H1 (cell line): ENCODE measurements around the gene ADM5. TPM values are rescaled to one million over a fixed set of nuclear protein-coding genes. Genes with fewer than 3 reads are reported as not detected.

ENCODE experiments used
- CTCF ChIA-PET: fragments of 300-600 bp; sonication (Branson Sonifier 250); formaldehyde crosslinking; loops from one replicate; lab custom pipeline; 2021; ENCODE audit not compliant: partially characterized antibody; lab: Charles Lee
- POLR2A ChIA-PET: fragments of 300-600 bp; sonication (Branson Sonifier 250); formaldehyde crosslinking; loops from one replicate; lab custom pipeline; 2021; ENCODE audit warnings: inconsistent platforms; ENCODE audit not compliant: partially characterized antibody; lab: Charles Lee
- DNase-seq, 2 experiments: peaks; one replicate each; pipeline versions ENCODE4 v3.0.0 to v3.0.0-alpha.2; 2010 to 2022; ENCODE audit warnings: low spot score in 2 of 2, low read depth in 1 of 2, mixed read lengths in 1 of 2
- FAIRE-seq: peaks from 2 replicates; lab custom pipeline; 2011; peaks lifted over from hg19 to GRCh38; lab: Jason Lieb, UNC
- H2AFZ ChIP-seq: 2 replicates; pipeline ENCODE4 v1.8.1; 2012; ENCODE audit warnings: low read length, inconsistent platforms
- H2AK5ac ChIP-seq: 2 replicates; pipeline ENCODE4 v1.6.1; 2013; ENCODE audit warnings: low read depth, low read length
- H2BK120ac ChIP-seq: replicated peaks from 2 replicates; pipeline ENCODE3; 2013; ENCODE audit warnings: low read depth, low read length, inconsistent platforms
- H2BK12ac ChIP-seq: 2 replicates; pipeline ENCODE4 v1.6.1; 2013; ENCODE audit warnings: low read depth, low read length
- H2BK15ac ChIP-seq: 2 replicates; pipeline ENCODE4 v1.6.1; 2013; ENCODE audit warnings: low read length
- H2BK20ac ChIP-seq: 2 replicates; pipeline ENCODE4 v1.6.1; 2013; ENCODE audit warnings: low read length
- H2BK5ac ChIP-seq: 2 replicates; pipeline ENCODE4 v1.6.1; 2013; ENCODE audit warnings: low read depth, low read length
- H3K14ac ChIP-seq: 2 replicates; pipeline ENCODE4 v1.6.1; 2013; ENCODE audit warnings: inconsistent platforms; ENCODE audit not compliant: insufficient read length
- H3K18ac ChIP-seq: 2 replicates; pipeline ENCODE4 v1.6.1; 2013; ENCODE audit warnings: low read length; ENCODE audit errors: extremely low read depth
- H3K23ac ChIP-seq: 2 replicates; pipeline ENCODE4 v1.6.1; 2013; ENCODE audit warnings: inconsistent platforms; ENCODE audit not compliant: insufficient read length
- H3K23me2 ChIP-seq: 2 replicates; pipeline ENCODE4 v1.6.1; 2013; ENCODE audit warnings: low read depth, low read length
- H3K27ac ChIP-seq: 2 replicates; pipeline ENCODE4 v1.6.1; 2011; ENCODE audit warnings: low read depth, low read length, inconsistent platforms
- H3K27me3 ChIP-seq, 4 experiments: replicated peaks in 1 of 4; 1 replicate in 1 of 4; 2 replicates in 3 of 4; pipeline versions ENCODE4 v1.6.1 to v1.8.1; 2011 to 2013; ENCODE audit warnings: low read length in 3 of 4, mild to moderate bottlenecking in 3 of 4, inconsistent platforms in 2 of 4, mixed read lengths in 2 of 4, moderate library complexity in 1 of 4; ENCODE audit not compliant: control insufficient read depth in 3 of 4, insufficient read depth in 3 of 4; ENCODE audit errors: extremely low read depth in 1 of 4
- H3K36me3 ChIP-seq, 4 experiments: 2 replicates each; pipeline versions ENCODE4 v1.6.1 to v1.8.1; 2011 to 2013; ENCODE audit warnings: mild to moderate bottlenecking in 4 of 4, low read length in 3 of 4, moderate library complexity in 2 of 4, control low read depth in 1 of 4, inconsistent platforms in 1 of 4; ENCODE audit not compliant: insufficient read depth in 4 of 4, control insufficient read depth in 2 of 4
- H3K4ac ChIP-seq: replicated peaks from 2 replicates; pipeline ENCODE3; 2013; ENCODE audit warnings: low read length, low read depth, mixed read lengths, inconsistent platforms; ENCODE audit not compliant: insufficient read length
- H3K4me1 ChIP-seq, 4 experiments: replicated peaks in 1 of 4; 1 replicate in 1 of 4; 2 replicates in 3 of 4; pipeline versions ENCODE4 v1.6.1 to v1.8.1; 2011 to 2013; ENCODE audit warnings: low read length in 3 of 4, inconsistent platforms in 2 of 4, mixed read lengths in 1 of 4; ENCODE audit not compliant: insufficient read depth in 4 of 4, control insufficient read depth in 3 of 4
- H3K4me2 ChIP-seq, 2 experiments: 2 replicates each; pipeline versions ENCODE4 v1.6.1 to v1.8.1; 2011 to 2013; ENCODE audit warnings: low read depth in 2 of 2, low read length in 2 of 2, control low read depth in 1 of 2, inconsistent platforms in 1 of 2, mild to moderate bottlenecking in 1 of 2; ENCODE audit not compliant: insufficient read depth in 1 of 2
- H3K4me3 ChIP-seq, 4 experiments: fragments of 200-600, 300-600 bp in 1 of 4; sonication (generic), shearing (Covaris generic), sonication (Bioruptor Twin) in 1 of 4; 2 replicates each; pipeline versions ENCODE4 v1.5.1 to v1.8.1; 2011 to 2016; ENCODE audit warnings: low read length in 4 of 4, low read depth in 3 of 4, control low read depth in 2 of 4, inconsistent platforms in 2 of 4, mild to moderate bottlenecking in 2 of 4, mixed read lengths in 1 of 4, moderate library complexity in 1 of 4; ENCODE audit not compliant: insufficient read depth in 2 of 4; ENCODE audit errors: extremely low read depth in 1 of 4
- H3K56ac ChIP-seq: replicated peaks from 2 replicates; pipeline ENCODE3; 2013; ENCODE audit warnings: low read depth, mild to moderate bottlenecking, mixed read lengths, low read length, inconsistent platforms; ENCODE audit not compliant: insufficient read length
- H3K79me1 ChIP-seq: 2 replicates; pipeline ENCODE4 v1.6.1; 2013; ENCODE audit warnings: low read depth, low read length, control low read depth
- H3K79me2 ChIP-seq, 2 experiments: 2 replicates each; pipeline versions ENCODE4 v1.6.1 to v1.8.1; 2012 to 2013; ENCODE audit warnings: low read length in 2 of 2, mild to moderate bottlenecking in 2 of 2, inconsistent platforms in 1 of 2; ENCODE audit not compliant: insufficient read depth in 2 of 2, control insufficient read depth in 1 of 2
- H3K9ac ChIP-seq, 4 experiments: replicated peaks in 1 of 4; 1 replicate in 1 of 4; 2 replicates in 3 of 4; pipeline versions ENCODE4 v1.6.1 to v1.8.1; 2011 to 2013; ENCODE audit warnings: low read depth in 3 of 4, low read length in 3 of 4, control low read depth in 2 of 4, mild to moderate bottlenecking in 2 of 4, moderate library complexity in 2 of 4, inconsistent platforms in 1 of 4; ENCODE audit errors: extremely low read depth in 1 of 4
- H3K9me3 ChIP-seq, 2 experiments: 2 replicates each; pipeline versions ENCODE4 v1.6.1 to v1.8.1; 2012 to 2013; ENCODE audit warnings: mild to moderate bottlenecking in 2 of 2, moderate library complexity in 2 of 2, control low read depth in 1 of 2, inconsistent platforms in 1 of 2, low read depth in 1 of 2, low read length in 1 of 2, mixed read lengths in 1 of 2; ENCODE audit not compliant: insufficient read depth in 2 of 2
- H4K20me1 ChIP-seq, 2 experiments: replicated peaks in 1 of 2; 2 replicates each; pipeline versions ENCODE3 to v1.8.1; 2011 to 2013; ENCODE audit warnings: inconsistent platforms in 2 of 2, low read length in 2 of 2, mild to moderate bottlenecking in 1 of 2; ENCODE audit not compliant: insufficient read depth in 2 of 2, control insufficient read depth in 1 of 2
- H4K5ac ChIP-seq: 2 replicates; pipeline ENCODE4 v1.6.1; 2013; ENCODE audit warnings: low read length, low read depth, mixed read lengths, inconsistent platforms; ENCODE audit not compliant: insufficient read length
- H4K8ac ChIP-seq: 2 replicates; pipeline ENCODE4 v1.8.0; 2013; ENCODE audit warnings: mild to moderate bottlenecking, moderate library complexity, low read length, inconsistent platforms; ENCODE audit not compliant: insufficient read depth; ENCODE audit errors: extremely low read depth
- H4K91ac ChIP-seq: replicated peaks from 2 replicates; pipeline ENCODE3; 2013; ENCODE audit warnings: low read length, mixed read lengths, inconsistent platforms; ENCODE audit not compliant: insufficient read length
- CBX5 ChIP-seq: fragments of 300-800, 300-1000 bp; sonication (generic); IDR thresholded peaks from 2 replicates; pipeline ENCODE4 v1.7.1; 2016; ENCODE audit warnings: antibody characterized with exemption, low read length, low read depth
- CHD1 ChIP-seq: IDR thresholded peaks from 2 replicates; pipeline ENCODE4 v1.6.1; 2012; ENCODE audit warnings: low read depth, low read length, improper control_type of control experiment
- CREB1 ChIP-seq: IDR thresholded peaks from 2 replicates; pipeline ENCODE4 v1.6.1; 2012; ENCODE audit warnings: inconsistent platforms
- EGR1 ChIP-seq: IDR thresholded peaks from 2 replicates; pipeline ENCODE4 v1.6.1; 2011; ENCODE audit warnings: low read depth, low read length, borderline replicate concordance
- KDM4A ChIP-seq: IDR thresholded peaks from one replicate; pipeline ENCODE4 v1.7.1; 2012; ENCODE audit warnings: low read depth, mild to moderate bottlenecking, moderate library complexity, low read length, inconsistent platforms; ENCODE audit not compliant: severe bottlenecking
- MAFK ChIP-seq: IDR thresholded peaks from 2 replicates; pipeline ENCODE4 v1.6.1; 2012; ENCODE audit warnings: low read depth, mild to moderate bottlenecking, improper control_type of control experiment, low read length
- NRF1 ChIP-seq: IDR thresholded peaks from 2 replicates; pipeline ENCODE4 v1.6.1; 2011; ENCODE audit warnings: mild to moderate bottlenecking, low read depth, low read length, improper control_type of control experiment
- SAP30 ChIP-seq: fragments of 300-600 bp; sonication (generic); IDR thresholded peaks from 2 replicates; pipeline ENCODE4 v1.7.1; 2012; ENCODE audit warnings: low read length, moderate library complexity, mild to moderate bottlenecking, inconsistent platforms; ENCODE audit not compliant: insufficient read depth, insufficient replicate concordance
- SIX5 ChIP-seq: IDR thresholded peaks from 2 replicates; pipeline ENCODE4 v1.6.1; 2011; ENCODE audit warnings: mild to moderate bottlenecking, low read depth, low read length
- SUZ12 ChIP-seq: fragments of 200-600 bp; sonication (generic); IDR thresholded peaks from 2 replicates; pipeline ENCODE4 v1.6.1; 2012; ENCODE audit warnings: mild to moderate bottlenecking, inconsistent platforms, low read length, moderate library complexity, mixed read lengths
- TCF12 ChIP-seq: IDR thresholded peaks from 2 replicates; pipeline ENCODE4 v1.6.1; 2011; ENCODE audit warnings: low read depth, mild to moderate bottlenecking, low read length
- TEAD4 ChIP-seq: IDR thresholded peaks from 2 replicates; pipeline ENCODE4 v1.6.1; 2012; ENCODE audit warnings: low read depth, low read length, inconsistent platforms, mixed read lengths
- ZNF274 ChIP-seq: IDR thresholded peaks from 2 replicates; pipeline ENCODE4 v1.7.0; 2012; ENCODE audit warnings: low read length, borderline replicate concordance; ENCODE audit errors: extremely low read depth
- WGBS, 2 experiments: shearing (Covaris generic) in 1 of 2; methylation state at CpG; one replicate each; pipeline versions ENCODE4 v1.1.6 to v1.1.7; 2013 to 2015; ENCODE audit warnings: low lambda C conversion rate in 2 of 2, mixed read lengths in 2 of 2, inconsistent platforms in 1 of 2, low coverage in 1 of 2, missing lambda C conversion rate in 1 of 2; ENCODE audit not compliant: insufficient replicate concordance in 2 of 2, insufficient coverage in 1 of 2, insufficient read length in 1 of 2; ENCODE audit errors: extremely low coverage in 1 of 2, missing lambda C conversion rate in 1 of 2; 5-methylcytosine and 5-hydroxymethylcytosine counted together
- polyA plus RNA-seq, 7 experiments: library from polyadenylated mRNA; depleted of rRNA in 3 of 7; stranded (reverse) in 5 of 7; unstranded in 2 of 7; fragments of >200 nt in 5 of 7; fragments of 200-250 nt in 2 of 7; gene quantifications; 1 replicate in 5 of 7; 2 replicates in 1 of 7; 4 replicates in 1 of 7; pipeline versions ENCODE4 v1.2.1 to v1.2.3, GENCODE V29; 2011 to 2013; ENCODE audit warnings: missing spikeins in 2 of 7, mixed read lengths in 2 of 7
- total RNA-seq: library from RNA; stranded (reverse); fragmentation: NEBNext Ultra II Directional; extraction: Animal tissue kit (Norgen Biotek cat#: 25700); gene quantifications from 2 replicates; pipeline ENCODE4 v1.2.1, GENCODE V29; 2021

The ADM5 gene
- total and polyA plus RNA-seq, 2 of the 8 experiments (the other 6 are each of a cell fraction or from before 2014, with no cell fraction given), result 2.5 to 2.6 TPM

- H4K5ac ChIP-seq, result no peak overlapping the region
- 97% methylated on average over 22 of the region's 72 CpGs; no CpG with 5 or more reads in 1 of the 2 experiments for WGBS, 2 experiments
- TF ChIP-seq SAP30 (no peak), CHD1 (no peak), ZNF274 (no peak), NRF1 (no peak), CREB1 (no peak), KDM4A (no peak), MAFK (no peak), TEAD4 (no peak), SIX5 (no peak), CBX5 (no peak), EGR1 (no peak), SUZ12 (no peak), TCF12 (no peak)
These were observed 38.2 kb upstream of the ADM5 start for GRCh38 chr19:49651029-49651819.

More at GRCh38 chr19:49651029-49651819, 38.2 kb upstream of the ADM5 start:
- DNase-seq, result no peak
- Histone ChIP-seq H4K20me1 (peaks cover 4 to 13% of the 10 kb centered on the region in 2 experiments), H3K23me2 (no peaks in the 10 kb centered on the region), H2BK120ac (no peak overlapping the region), H2BK5ac (no peak overlapping the region), H2BK20ac (no peak overlapping the region), H3K56ac (no peak overlapping the region), H3K18ac (no peak overlapping the region), H2AK5ac (no peak overlapping the region), H4K8ac (no peak overlapping the region), H3K4ac (no peak overlapping the region), H3K79me1 (peaks cover 8% of the 10 kb centered on the region), H2BK12ac (no peak overlapping the region), H3K4me3 (no peak overlapping the region), H3K4me2 (no peak overlapping the region), H3K4me1 (peaks cover 0 to 3% (median under 1%) of the 10 kb centered on the region in 4 experiments; a peak in 2 of 7 replicates), H3K23ac (no peak overlapping the region), H2AFZ (no peak overlapping the region), H3K36me3 (peaks cover 13 to 70% (median 44%) of the 10 kb centered on the region in 4 experiments; a peak in 7 of 8 replicates), H2BK15ac (no peak overlapping the region), H3K14ac (no peak overlapping the region), H3K27me3 (no peaks in the 10 kb centered on the region), H3K79me2 (peaks cover 0 to 3% of the 10 kb centered on the region in 2 experiments; a peak in 1 of 4 replicates), H3K9me3 (no peaks in the 10 kb centered on the region), H4K91ac (no peak overlapping the region), H3K9ac (no peak overlapping the region), H3K27ac (no peak overlapping the region)
- FAIRE-seq, result no peak
- ChIA-PET POLR2A (interaction anchor here (0.6 to 14.1 kb wide), 2 partner anchors 9 to 51 kb away, joined by 3 to 236 read pairs; partner anchors contain the start of genes BCL2L12 and IRF3), CTCF (no interaction called here)
